GM15510 (cell line): ENCODE results near the gene PSMB5.

ENCODE experiments used
- POLR2A ChIP-seq: IDR thresholded peaks from 3 replicates; pipeline ENCODE4 v1.6.1; 2011; ENCODE audit warnings: borderline replicate concordance; ENCODE audit not compliant: insufficient read length; ENCODE audit errors: extremely low read depth

Gene PSMB5

DNA sequence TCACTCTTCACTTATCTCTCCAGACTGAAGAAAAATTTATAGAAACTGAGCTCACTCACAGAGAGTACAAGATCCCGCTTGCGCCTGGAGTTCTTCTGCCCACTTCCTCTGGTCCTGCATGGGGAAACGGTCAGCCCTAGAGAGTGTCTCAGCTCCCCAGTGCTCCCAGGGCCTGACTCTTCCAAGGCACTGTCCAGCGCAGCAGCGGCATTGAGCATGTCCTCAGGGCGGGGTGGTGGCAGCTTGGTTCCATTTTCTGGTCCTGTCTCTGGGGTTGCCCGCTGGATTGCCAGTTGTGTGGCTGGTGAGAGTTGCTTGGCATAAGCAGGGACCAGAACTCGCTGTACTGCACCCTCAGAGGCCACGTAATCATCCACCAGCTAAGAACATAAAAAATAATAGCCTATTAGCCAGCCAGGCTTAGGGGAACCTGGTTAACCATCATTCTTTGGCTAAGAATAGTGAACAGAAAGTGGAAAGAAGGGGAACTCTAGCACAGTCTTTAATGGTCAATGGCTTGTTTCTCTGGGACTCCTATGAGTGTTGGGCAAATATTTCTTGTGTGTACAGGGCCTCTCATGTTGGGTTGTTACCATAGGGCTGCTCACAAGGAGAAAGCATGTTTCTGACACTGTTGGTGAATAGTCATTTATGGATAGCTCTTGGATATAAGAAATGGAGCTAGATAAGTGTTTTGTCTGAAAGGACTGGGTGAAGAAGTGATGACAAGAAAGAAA, 38.6 kb downstream of the PSMB5 start:
- TF ChIP-seq POLR2A, result no peak

DNA sequence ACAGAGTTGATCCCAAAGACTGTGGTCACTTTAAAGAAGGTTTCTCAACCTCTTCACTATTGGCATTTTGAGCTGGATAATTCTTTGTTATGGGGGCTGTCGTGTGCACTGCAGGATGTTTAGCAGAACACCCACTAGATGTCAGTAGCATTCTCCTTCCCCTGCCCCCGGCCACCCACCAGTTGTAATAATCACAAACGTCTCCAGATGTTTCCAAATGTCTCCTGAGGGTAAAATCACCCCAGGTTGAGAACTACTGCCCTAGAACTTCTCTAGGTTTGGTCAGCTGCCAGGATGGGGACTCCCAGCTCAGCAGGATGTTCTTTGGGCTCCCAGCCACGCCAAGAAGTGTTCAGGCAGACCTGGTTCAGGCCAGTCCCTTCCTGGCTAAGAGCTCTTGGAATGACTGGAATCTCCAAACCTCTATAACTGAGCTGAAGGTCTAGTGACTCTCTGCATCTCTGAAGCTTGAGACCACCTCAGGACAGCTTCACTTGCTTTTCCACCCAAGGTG, 39.9 kb downstream of the PSMB5 start:
- TF ChIP-seq POLR2A, result no peak

DNA sequence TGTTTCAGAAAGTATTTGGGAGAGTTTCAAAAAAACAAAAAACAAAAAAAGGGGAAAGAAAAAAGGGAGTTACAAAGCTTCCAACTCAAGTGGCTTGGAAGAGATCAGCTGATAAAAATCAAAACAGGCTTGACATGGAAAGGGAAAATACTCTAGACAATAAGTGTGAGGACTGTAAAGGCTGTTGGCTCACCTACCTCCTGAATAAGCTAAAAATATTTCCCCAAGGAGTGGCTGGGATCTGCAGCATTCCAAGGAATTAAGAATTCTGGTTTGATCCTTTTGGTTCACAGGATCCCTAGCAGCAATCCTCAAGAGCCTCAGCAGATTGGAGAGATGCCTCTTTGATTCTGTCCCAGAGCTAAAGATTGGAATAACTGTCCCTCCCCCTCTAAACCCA, 41.2 kb downstream of the PSMB5 start:
- no peak for TF ChIP-seq POLR2A

DNA sequence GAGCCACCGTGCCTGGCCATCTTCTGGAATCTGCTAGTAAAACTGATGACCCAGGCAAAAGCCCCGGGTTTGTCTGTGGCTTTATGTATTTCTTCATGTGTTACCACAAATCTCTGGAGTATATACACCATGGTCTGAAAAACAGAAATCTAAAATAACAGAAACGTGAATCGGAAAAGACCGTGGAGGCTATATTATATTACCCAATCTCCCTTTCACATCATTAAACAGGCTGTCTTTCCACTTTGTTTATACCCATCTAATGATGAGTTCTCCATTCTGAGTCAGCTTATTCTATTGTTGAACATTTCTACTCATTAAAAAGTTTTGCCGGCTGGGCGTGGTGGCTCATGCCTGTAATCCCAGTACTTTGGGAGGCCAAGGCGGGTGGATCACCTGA, 42.8 kb downstream of the PSMB5 start:
- no peak for TF ChIP-seq POLR2A

DNA sequence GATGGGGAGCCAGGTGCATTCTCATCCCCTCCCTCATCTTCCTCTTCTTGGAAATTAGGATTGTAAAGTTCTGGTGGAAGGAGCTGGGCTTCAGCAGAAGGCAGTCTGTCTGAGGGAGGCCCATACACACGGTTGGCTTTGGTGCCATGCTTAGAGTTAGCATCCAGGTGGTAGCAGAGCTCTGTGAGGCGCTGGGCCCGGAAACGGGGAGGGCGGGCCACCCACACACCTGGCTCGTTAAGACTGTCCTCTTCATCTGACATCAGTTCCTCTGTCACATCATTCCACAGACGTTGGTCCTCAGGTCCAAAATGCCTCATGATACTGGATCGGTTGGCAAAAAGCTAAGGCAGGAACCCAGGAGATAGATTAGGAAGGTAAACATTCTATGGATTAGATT, 47.4 kb downstream of the PSMB5 start:
- no peak for TF ChIP-seq POLR2A

- no peak for TF ChIP-seq POLR2A
Measured at GRCh38 chr14:22986508-22987054, 48.1 kb downstream of the PSMB5 start.

DNA sequence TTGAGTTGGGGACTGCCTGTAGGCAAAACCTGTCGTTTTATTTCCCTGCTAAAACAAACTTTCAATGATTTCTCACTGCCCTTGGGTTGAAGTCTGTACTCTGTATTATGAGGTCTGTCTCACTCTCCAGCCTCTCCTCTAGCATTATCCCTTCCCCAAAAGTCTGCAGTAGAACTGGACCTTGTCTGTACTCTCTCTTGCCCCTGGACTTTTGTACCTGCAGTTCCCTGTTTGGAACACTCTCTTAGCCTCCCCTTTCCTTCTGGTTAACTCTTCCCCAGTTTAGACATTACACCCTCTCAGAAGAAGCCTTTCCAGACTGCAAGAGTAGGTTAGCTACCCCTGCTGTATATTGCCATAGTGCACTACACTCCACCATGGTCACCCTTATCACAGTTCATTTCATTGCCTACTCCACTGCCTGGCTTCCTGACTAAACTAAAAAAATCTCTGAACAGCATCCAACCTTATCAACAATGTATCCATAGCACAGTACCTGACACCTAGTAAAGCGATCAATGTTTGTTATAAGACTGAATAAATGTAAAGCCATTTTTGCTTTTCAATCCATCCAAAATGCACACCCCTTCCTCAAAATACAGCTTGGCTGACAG, 48.7 kb downstream of the PSMB5 start:
- no peak for TF ChIP-seq POLR2A

DNA sequence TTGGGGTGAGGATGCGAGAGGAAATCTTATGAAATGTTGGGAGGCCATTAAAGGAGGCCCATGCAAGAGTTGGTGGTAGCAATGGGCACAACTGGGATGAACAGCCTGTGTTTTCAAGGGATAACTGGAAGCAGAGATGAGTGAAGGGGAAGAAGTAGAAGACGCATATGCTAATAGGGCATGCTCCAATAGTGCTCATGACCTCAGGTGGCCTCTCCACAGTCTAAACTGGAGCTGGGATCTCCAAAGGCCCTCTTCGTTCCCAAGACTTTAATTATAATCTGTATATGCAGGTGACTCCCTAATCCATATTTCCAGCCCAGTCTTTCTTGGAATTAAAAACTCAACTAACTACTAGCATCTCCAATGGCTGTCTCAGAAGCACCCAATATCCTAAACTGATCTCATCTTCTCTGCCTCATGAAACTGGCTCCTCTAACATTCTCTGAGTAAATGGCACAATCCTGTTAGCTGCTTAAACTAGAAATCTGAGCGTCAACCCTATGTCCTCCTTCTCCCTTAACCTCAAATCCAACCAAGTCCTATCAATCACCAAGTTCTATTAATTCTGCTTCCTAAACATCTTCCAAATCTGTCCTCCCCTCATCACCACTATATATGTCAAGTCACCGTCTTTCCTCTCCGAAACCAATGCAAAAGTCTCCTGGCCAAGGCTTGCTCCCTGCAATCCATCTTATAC, 49.6 kb downstream of the PSMB5 start:
- no peak for TF ChIP-seq POLR2A

GRCh38 chr14:22982477-22983245, 52.0 kb downstream of the PSMB5 start, which contains the start of gene AJUBA:
TSS of gene AJUBA (minus strand) at chr14:22982551. CDS start at chr14:22982266, 285 bp downstream.
- TF ChIP-seq POLR2A, result no peak

DNA sequence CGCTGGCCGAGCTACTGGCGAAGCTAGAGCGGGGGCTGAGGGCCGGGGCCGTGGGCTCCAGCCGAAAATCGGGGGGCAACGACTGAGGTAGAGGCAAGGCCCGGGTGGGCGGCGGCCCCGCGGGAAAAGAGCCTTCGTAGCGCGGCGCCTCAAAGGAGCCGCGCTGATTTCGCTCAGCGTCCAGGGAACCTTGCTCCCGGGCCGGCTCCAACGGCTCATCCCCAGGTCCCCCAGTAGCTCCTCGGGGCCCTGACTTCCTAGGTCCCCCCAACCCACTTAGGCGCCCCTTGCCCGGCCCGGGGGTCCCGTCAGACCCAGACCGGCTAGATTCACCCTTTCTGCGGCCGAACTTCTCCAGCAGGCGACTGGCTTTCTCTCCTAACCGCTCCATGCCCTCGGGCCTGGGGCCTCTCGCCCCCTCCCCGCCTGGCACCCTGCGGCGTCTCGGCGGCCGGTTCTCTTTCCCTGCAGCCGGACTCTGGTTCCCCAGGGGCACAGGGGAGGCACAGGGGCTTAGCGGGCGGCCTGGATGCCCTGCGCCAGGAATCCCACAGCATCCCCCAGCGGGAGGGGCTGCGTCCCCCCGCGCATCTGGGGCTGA, 52.7 kb downstream of the PSMB5 start:
- TF ChIP-seq POLR2A, result no peak

DNA sequence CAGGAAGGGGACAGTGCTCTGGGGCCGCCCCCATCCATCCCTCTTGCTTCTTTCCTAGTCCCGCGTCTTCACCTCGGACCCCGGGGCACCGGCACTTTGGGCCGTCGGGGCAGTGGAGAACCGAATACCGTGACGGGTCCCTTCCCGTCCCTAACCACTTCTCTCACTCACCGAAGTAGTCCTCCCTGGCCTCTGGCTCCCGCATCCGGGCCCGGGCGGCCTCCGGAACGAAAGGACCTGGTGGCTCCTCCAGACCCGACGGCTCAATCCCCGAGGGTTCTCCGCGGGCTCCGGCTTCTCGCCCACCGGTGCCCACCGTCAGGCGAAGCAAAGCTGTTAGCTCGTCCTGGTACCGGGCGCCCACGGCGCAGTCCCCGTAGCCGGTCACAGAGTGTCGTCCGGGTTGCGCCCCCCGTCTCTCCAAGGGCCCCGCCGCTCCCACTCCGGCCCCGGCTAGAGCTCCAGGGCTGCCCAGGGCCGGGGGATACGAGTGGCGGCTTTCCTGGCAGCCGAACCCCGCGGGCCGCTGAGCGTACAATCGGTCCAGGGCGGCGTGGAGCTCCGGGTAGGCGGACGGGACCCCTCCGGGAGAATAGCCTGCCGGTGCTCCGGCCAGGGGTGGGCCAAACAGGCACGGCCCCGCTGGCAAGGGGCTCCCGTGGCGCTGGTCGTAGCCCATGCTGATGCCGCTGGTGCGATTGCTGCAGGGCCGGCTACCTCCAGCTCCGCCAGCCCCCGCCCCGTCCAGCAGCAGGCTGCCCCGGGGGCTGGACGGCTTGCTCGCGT, 53.4 kb downstream of the PSMB5 start:
- no peak for TF ChIP-seq POLR2A

DNA sequence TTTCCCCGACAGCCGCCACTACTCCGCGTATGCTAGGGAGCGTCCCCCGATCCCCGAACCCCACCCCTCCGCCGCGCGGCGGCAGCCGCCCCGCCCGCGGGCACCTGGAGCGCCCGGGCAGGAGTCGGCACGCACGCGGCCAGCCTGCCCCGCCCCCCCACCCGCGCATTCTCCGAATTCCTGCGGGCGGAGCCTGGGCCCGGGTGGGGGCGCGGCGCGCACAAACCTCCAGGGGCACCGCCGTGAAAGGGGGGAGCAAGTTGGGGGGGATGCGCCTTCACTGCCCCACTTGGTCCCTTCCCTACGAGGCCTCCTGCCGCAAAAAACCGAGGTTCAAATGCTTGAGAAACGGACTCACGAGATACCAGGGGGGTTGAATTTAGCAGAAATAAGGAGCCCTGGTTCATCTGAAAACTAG, 54.0 kb downstream of the PSMB5 start:
- no peak for TF ChIP-seq POLR2A

DNA sequence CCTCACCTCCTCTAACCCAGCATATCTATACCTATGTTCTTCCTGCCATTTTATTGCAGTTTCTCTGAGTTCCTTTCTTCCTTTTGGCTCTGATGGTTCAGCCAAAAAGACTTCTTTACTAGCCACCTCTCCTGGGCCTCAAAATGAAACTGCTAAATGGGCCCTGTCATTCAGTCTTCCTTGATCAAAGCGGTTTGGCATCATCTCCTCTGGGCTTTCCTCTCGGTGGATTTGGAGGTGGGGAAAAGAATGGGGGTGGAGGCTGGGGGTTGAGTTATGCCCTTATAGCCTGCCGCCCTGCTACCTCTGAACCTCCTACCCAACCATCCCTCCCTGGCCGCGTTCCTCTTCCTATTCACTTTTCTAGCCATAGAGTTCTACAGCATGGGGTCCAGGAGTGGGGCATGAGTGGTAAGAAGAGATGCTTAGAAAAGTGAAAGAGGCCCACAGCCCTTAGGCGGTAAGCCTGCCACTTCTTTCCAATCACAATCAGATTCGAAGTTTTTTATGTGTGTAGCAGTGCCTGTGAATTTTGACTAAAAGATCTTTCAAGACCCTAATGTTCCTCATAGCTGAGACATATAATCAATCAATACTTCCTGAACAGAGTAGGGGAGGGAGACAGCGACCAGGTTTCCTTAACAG, 54.8 kb downstream of the PSMB5 start:
- no peak for TF ChIP-seq POLR2A
